SK-N-MC (cell line): Measurements from ENCODE around the gene MCOLN1.

ENCODE experiments used
- EZH2 ChIP-seq: fragments of 200-600 bp; sonication (generic); IDR thresholded peaks from one replicate; pipeline ENCODE4 v1.6.1; 2017; ENCODE audit warnings: antibody characterized with exemption
- POLR2AphosphoS5 ChIP-seq: IDR thresholded peaks from 2 replicates; pipeline ENCODE4 v1.6.1; 2012; ENCODE audit warnings: mild to moderate bottlenecking, low read depth, low read length, borderline replicate concordance

DNA sequence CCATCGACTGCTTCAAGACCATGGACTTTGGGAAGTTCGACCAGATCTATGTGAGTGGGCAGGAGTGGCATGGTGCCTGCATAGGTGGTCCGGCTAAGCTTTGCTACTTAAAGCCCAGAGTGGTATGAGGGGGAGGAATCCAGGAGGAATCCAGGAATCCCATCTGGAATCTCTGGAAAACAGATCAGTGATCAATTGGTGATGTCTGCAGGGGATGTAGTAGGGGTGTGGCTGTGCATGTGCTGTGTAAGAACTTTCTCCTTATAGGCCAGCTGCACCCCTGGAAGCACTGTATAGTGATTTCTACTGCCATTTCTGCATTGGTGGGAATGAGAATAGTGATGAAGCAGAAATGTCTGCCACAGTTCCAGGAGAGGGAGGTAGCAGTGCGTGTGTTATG is 36.7 kb downstream of the MCOLN1 start:
- TF ChIP-seq POLR2AphosphoS5 = no peak
- no peak for TF ChIP-seq EZH2
